ENCODE measurements around the gene FSTL3. TPM values are rescaled to one million over a fixed set of nuclear protein-coding genes. Genes with fewer than 3 reads are reported as not detected.

The FSTL3 gene
- total RNA-seq, 1 experiment from 2014 or later = 6.8 TPM

- Histone ChIP-seq H4K5ac (ENCODE audit: insufficient read length, low read depth, low read length) (no peak overlapping the region), H3K27ac (ENCODE audit: insufficient read length, low read depth, low read length) (no peak overlapping the region), H2BK5ac (ENCODE audit: insufficient read length, low read length) (no peak overlapping the region), H2AK5ac (ENCODE audit: insufficient read length, low read length) (no peak overlapping the region), H3K27me3 (ENCODE audit: insufficient read depth, low read length) (no peaks in the 10 kb centered on the region), H3T11ph (ENCODE audit: low read length) (no peak overlapping the region), H2BK120ac (ENCODE audit: low read depth, low read length, poor library complexity, severe bottlenecking) (no peak overlapping the region), H4K20me1 (ENCODE audit: control insufficient read depth, insufficient read depth, insufficient read length) (peaks cover 15% of the 10 kb centered on the region), H3K9ac (ENCODE audit: extremely low read depth, insufficient read length, low read length) (no peak overlapping the region), H2BK12ac (ENCODE audit: insufficient read length, low read depth, low read length) (no peak overlapping the region), H2AFZ (ENCODE audit: low read length) (no peak overlapping the region), H3K23ac (ENCODE audit: insufficient read length, low read depth, low read length) (no peak overlapping the region), H3K79me1 (ENCODE audit: insufficient read depth, low read depth, low read length, poor library complexity, severe bottlenecking) (peaks cover 12% of the 10 kb centered on the region), H3K56ac (ENCODE audit: insufficient read length, low read depth, low read length) (no peak overlapping the region), H3K14ac (ENCODE audit: insufficient read depth, low read length) (no peak overlapping the region; the same call in 1 of the 2 replicates), H3K4me1 (ENCODE audit: insufficient read depth, low read length) (no peaks in the 10 kb centered on the region; the same call in 1 of the 2 replicates), H4K8ac (replicated peaks; ENCODE audit: insufficient read length, low read depth, low read length) (no peak overlapping the region), H3K4ac (ENCODE audit: low read depth, low read length) (no peak overlapping the region), H3K23me2 (ENCODE audit: insufficient read length, low read depth, low read length, poor library complexity, severe bottlenecking) (peaks cover 1% of the 10 kb centered on the region), H3K18ac (ENCODE audit: insufficient read length, low read depth, low read length) (no peak overlapping the region), H2BK15ac (ENCODE audit: low read depth, low read length) (no peak overlapping the region), H2BK20ac (ENCODE audit: low read depth, low read length, poor library complexity, severe bottlenecking) (no peak overlapping the region), H3K9me3 (ENCODE audit: control insufficient read depth, low read depth, low read length) (no peaks in the 10 kb centered on the region), H3K79me2 (ENCODE audit: insufficient read depth, low read length) (peaks cover 77% of the 10 kb centered on the region), H4K91ac (ENCODE audit: insufficient read length, low read depth, low read length) (no peak overlapping the region), H3K4me2 (ENCODE audit: insufficient read depth, insufficient read length, low read length) (no peak overlapping the region)
- DNase-seq = no peak
- Mint-ChIP-seq H3K27me3 (ENCODE audit: low read depth) (no peaks in the 10 kb centered on the region; the same call in 1 of the 2 replicates), H3K36me3 (ENCODE audit: insufficient read depth in 1 of 3, low read depth in 3 of 3) (peaks cover 3 to 16% (median 10%) of the 10 kb centered on the region in 3 experiments; a peak in 6 of 7 replicates), H3K9me3 (no peaks in the 10 kb centered on the region; a peak in 2 of 5 replicates), H3K4me3 (no peak overlapping the region; a peak in 1 of 5 replicates), H3K4me1 (peaks cover 13 to 17% of the 10 kb centered on the region in 2 experiments), H3K27ac (peak overlapping the region; percentile 16 to 94 (median 44); a peak in 4 of 7 replicates)
- no CpG with 5 or more reads among the region's 43 CpGs for WGBS (ENCODE audit: extremely low coverage, insufficient read length, low lambda C conversion rate)
- no peak for TF ChIP-seq CTCF (conservative IDR thresholded peaks at IDR 0.05)
Observed at GRCh38 chr19:656751-657559, 19.2 kb upstream of the FSTL3 start.

Data from H9 (cell line).